Trophoblast cell (in vitro differentiated cells and primary cell): Measurements from ENCODE around the gene EPRS1.
"Not testable (repeated sequence)": the region's sequence is repeated elsewhere in the genome, so short reads cannot be mapped to it uniquely, and the experiment has no call there.

Experiments used
- DNase-seq, 2 donors: peaks; one replicate each; pipeline ENCODE4 v3.0.0-alpha.2; 2016
- H2AFZ ChIP-seq: 2 replicates; pipeline ENCODE4 v1.6.1; 2013; ENCODE audit warnings: low read length, moderate library complexity, mild to moderate bottlenecking; ENCODE audit not compliant: insufficient read depth, poor library complexity
- H2AK5ac ChIP-seq: 2 replicates; pipeline ENCODE4 v1.6.1; 2013; ENCODE audit warnings: mild to moderate bottlenecking, low read length
- H2BK120ac ChIP-seq: 2 replicates; pipeline ENCODE4 v1.6.1; 2013; ENCODE audit warnings: low read length, mild to moderate bottlenecking, moderate library complexity; ENCODE audit not compliant: insufficient read depth, poor library complexity
- H2BK12ac ChIP-seq: 2 replicates; pipeline ENCODE4 v1.6.1; 2013; ENCODE audit warnings: mild to moderate bottlenecking, low read length, moderate library complexity
- H2BK5ac ChIP-seq: 2 replicates; pipeline ENCODE4 v1.6.1; 2013; ENCODE audit warnings: low read length, low read depth, moderate library complexity, mild to moderate bottlenecking; ENCODE audit not compliant: poor library complexity
- H3K14ac ChIP-seq: 2 replicates; pipeline ENCODE4 v1.6.1; 2013; ENCODE audit warnings: mild to moderate bottlenecking, low read length
- H3K18ac ChIP-seq: 2 replicates; pipeline ENCODE4 v1.6.1; 2013; ENCODE audit warnings: mild to moderate bottlenecking, low read length
- H3K23ac ChIP-seq: 2 replicates; pipeline ENCODE4 v1.6.1; 2013; ENCODE audit warnings: low read length
- H3K27ac ChIP-seq: 2 replicates; pipeline ENCODE4 v1.5.1; 2013; ENCODE audit warnings: low read depth, mild to moderate bottlenecking, inconsistent platforms, low read length, moderate library complexity
- H3K27me3 ChIP-seq: 2 replicates; pipeline ENCODE4 v1.6.1; 2013; ENCODE audit warnings: inconsistent platforms, mild to moderate bottlenecking, low read length, moderate library complexity; ENCODE audit not compliant: insufficient read depth
- H3K36me3 ChIP-seq, 2 experiments: 1 replicate in 1 of 2; 2 replicates in 1 of 2; pipeline ENCODE4 v1.6.1; 2013; ENCODE audit warnings: low read length in 2 of 2, mild to moderate bottlenecking in 2 of 2, moderate library complexity in 1 of 2; ENCODE audit not compliant: insufficient read depth in 2 of 2, control insufficient read depth in 1 of 2
- H3K4ac ChIP-seq: 2 replicates; pipeline ENCODE4 v1.6.1; 2013; ENCODE audit warnings: low read depth, mild to moderate bottlenecking, low read length, moderate library complexity
- H3K4me1 ChIP-seq, 2 experiments: 1 replicate in 1 of 2; 2 replicates in 1 of 2; pipeline ENCODE4 v1.6.1; 2013; ENCODE audit warnings: low read length in 2 of 2, mild to moderate bottlenecking in 2 of 2, moderate library complexity in 1 of 2; ENCODE audit not compliant: insufficient read depth in 2 of 2, control insufficient read depth in 1 of 2
- H3K4me2 ChIP-seq: 2 replicates; pipeline ENCODE4 v1.6.1; 2013; ENCODE audit warnings: inconsistent platforms, mild to moderate bottlenecking, low read length, moderate library complexity
- H3K4me3 ChIP-seq: 2 replicates; pipeline ENCODE4 v1.5.1; 2013; ENCODE audit warnings: mild to moderate bottlenecking, low read depth, low read length, inconsistent platforms
- H3K79me1 ChIP-seq: one replicate; pipeline ENCODE4 v1.6.1; 2013; ENCODE audit warnings: low read length
- H3K79me2 ChIP-seq: 2 replicates; pipeline ENCODE4 v1.6.1; 2013; ENCODE audit warnings: low read length, mild to moderate bottlenecking; ENCODE audit not compliant: control insufficient read depth, insufficient read depth, poor library complexity
- H3K9ac ChIP-seq: 2 replicates; pipeline ENCODE4 v1.6.1; 2013; ENCODE audit warnings: mild to moderate bottlenecking, low read length
- H3K9me3 ChIP-seq: 2 replicates; pipeline ENCODE4 v1.6.1; 2013; ENCODE audit warnings: low read depth, mild to moderate bottlenecking, control low read depth, inconsistent platforms, low read length; ENCODE audit not compliant: insufficient read depth
- H4K12ac ChIP-seq: 2 replicates; pipeline ENCODE4 v1.6.1; 2013; ENCODE audit warnings: low read depth, mild to moderate bottlenecking, low read length, moderate library complexity
- H4K8ac ChIP-seq: 2 replicates; pipeline ENCODE4 v1.6.1; 2013; ENCODE audit warnings: low read depth, mild to moderate bottlenecking, low read length, moderate library complexity
- H4K91ac ChIP-seq: one replicate; pipeline ENCODE4 v1.6.1; 2013; ENCODE audit warnings: low read depth, mild to moderate bottlenecking, low read length, moderate library complexity
- WGBS: extraction: QIAGEN DNeasy Blood & Tissue Kit; methylation state at CpG from one replicate; pipeline ENCODE4 v1.1.7; 2013; ENCODE audit warnings: missing lambda C conversion rate; ENCODE audit not compliant: insufficient read length, insufficient coverage; ENCODE audit errors: extremely low coverage; 5-methylcytosine and 5-hydroxymethylcytosine counted together

Gene EPRS1

GRCh38 chr1:220040028-220040596 is 6.2 kb downstream of the EPRS1 start:
- H2AFZ ChIP-seq = no peak overlapping the region
- no peak overlapping the region for H3K27ac ChIP-seq
- H3K18ac ChIP-seq = no peak overlapping the region
- WGBS = no CpG with 5 or more reads among the region's 5 CpGs
- H3K36me3 ChIP-seq = peaks cover 9% of the 10 kb centered on the region in 2 experiments
- no peak overlapping the region for H3K14ac ChIP-seq
- H3K4me3 ChIP-seq = no peak overlapping the region
- H4K12ac ChIP-seq = no peak overlapping the region
- H3K79me2 ChIP-seq = peaks cover 4% of the 10 kb centered on the region
- H3K9me3 ChIP-seq = no peaks in the 10 kb centered on the region
- H3K23ac ChIP-seq = no peak overlapping the region
- H2BK12ac ChIP-seq = no peak overlapping the region
- no peaks in the 10 kb centered on the region for H3K27me3 ChIP-seq
- H3K4ac ChIP-seq = no peak overlapping the region
- H3K4me1 ChIP-seq = no peaks in the 10 kb centered on the region
- no peak overlapping the region for H3K4me2 ChIP-seq
- H4K8ac ChIP-seq = no peak overlapping the region
- no peak overlapping the region for H3K9ac ChIP-seq
- no peak for DNase-seq
- no peak overlapping the region for H2BK5ac ChIP-seq
- H3K79me1 ChIP-seq = no peaks in the 10 kb centered on the region
- no peak overlapping the region for H2AK5ac ChIP-seq
- H4K91ac ChIP-seq = no peak overlapping the region
- no peak overlapping the region for H2BK120ac ChIP-seq

- H2BK12ac ChIP-seq = no peak overlapping the region
- H2BK120ac ChIP-seq = no peak overlapping the region
- H3K9me3 ChIP-seq = no peaks in the 10 kb centered on the region
- DNase-seq = peak in 1 of 2 donors; percentile 1
- H4K8ac ChIP-seq = no peak overlapping the region
- no peaks in the 10 kb centered on the region for H3K27me3 ChIP-seq
- H2AFZ ChIP-seq = no peak overlapping the region
- WGBS = no CpG with 5 or more reads among the region's 4 CpGs
- no peak overlapping the region for H3K14ac ChIP-seq
- no peak overlapping the region for H4K91ac ChIP-seq
- no peak overlapping the region for H3K9ac ChIP-seq
- no peak overlapping the region for H3K27ac ChIP-seq
- H3K4ac ChIP-seq = no peak overlapping the region
- no peaks in the 10 kb centered on the region for H3K4me1 ChIP-seq
- no peak overlapping the region for H3K18ac ChIP-seq
- H3K79me1 ChIP-seq = no peaks in the 10 kb centered on the region
- no peak overlapping the region for H3K23ac ChIP-seq
- no peak overlapping the region for H2AK5ac ChIP-seq
- H4K12ac ChIP-seq = no peak overlapping the region
- no peak overlapping the region for H3K4me3 ChIP-seq
- peaks cover 2% of the 10 kb centered on the region for H3K79me2 ChIP-seq
- peaks cover 9% of the 10 kb centered on the region in 2 experiments for H3K36me3 ChIP-seq
- no peak overlapping the region for H3K4me2 ChIP-seq
- H2BK5ac ChIP-seq = no peak overlapping the region
Observed at GRCh38 chr1:220038640-220039039, 7.7 kb downstream of the EPRS1 start.

- not testable (repeated sequence) for H3K4me3 ChIP-seq, DNase-seq, H3K4me2 ChIP-seq, H3K18ac ChIP-seq, H3K79me2 ChIP-seq, H3K4ac ChIP-seq, H3K27me3 ChIP-seq, H4K8ac ChIP-seq, H2BK12ac ChIP-seq, H4K91ac ChIP-seq, H3K4me1 ChIP-seq, H3K9me3 ChIP-seq, H2BK5ac ChIP-seq, H3K23ac ChIP-seq, H3K9ac ChIP-seq, H2AFZ ChIP-seq, H2BK120ac ChIP-seq, H3K14ac ChIP-seq, H2AK5ac ChIP-seq, H4K12ac ChIP-seq, H3K79me1 ChIP-seq, H3K27ac ChIP-seq
- no CpG with 5 or more reads among the region's 3 CpGs for WGBS
- H3K36me3 ChIP-seq = peaks cover 9 to 11% of the 10 kb centered on the region in 2 experiments
Observed at GRCh38 chr1:220037810-220038209, 8.5 kb downstream of the EPRS1 start.

GRCh38 chr1:220032911-220033310 is 13.4 kb downstream of the EPRS1 start:
- WGBS = no CpG with 5 or more reads among the region's 3 CpGs

More at GRCh38 chr1:220032911-220033310, 13.4 kb downstream of the EPRS1 start:
- Histone ChIP-seq H3K14ac (no peak overlapping the region), H4K91ac (no peak overlapping the region), H3K27ac (no peak overlapping the region), H3K79me1 (no peaks in the 10 kb centered on the region), H2BK12ac (no peak overlapping the region), H2BK5ac (no peak overlapping the region), H2AFZ (no peak overlapping the region), H3K4ac (no peak overlapping the region), H3K27me3 (no peaks in the 10 kb centered on the region), H3K36me3 (peaks cover 4 to 12% of the 10 kb centered on the region in 2 experiments), H3K9me3 (no peaks in the 10 kb centered on the region), H4K12ac (no peak overlapping the region), H2AK5ac (no peak overlapping the region), H3K9ac (no peak overlapping the region), H3K79me2 (peaks cover 2% of the 10 kb centered on the region), H3K23ac (no peak overlapping the region), H3K4me1 (no peaks in the 10 kb centered on the region), H2BK120ac (no peak overlapping the region), H3K4me3 (no peak overlapping the region), H3K18ac (no peak overlapping the region), H3K4me2 (no peak overlapping the region), H4K8ac (no peak overlapping the region)
- no peak for DNase-seq
